Neutrophil (primary cell): Measurements from ENCODE around the gene MYO7A.
"Not testable (repeated sequence)": the region's sequence is repeated elsewhere in the genome, so short reads cannot be mapped to it uniquely, and the experiment has no call there.

Source experiments
- H3K27ac ChIP-seq: fragments of 200-600 bp; sonication (generic); 2 replicates; pipeline ENCODE4 v1.5.1; 2016; ENCODE audit warnings: mild to moderate bottlenecking, moderate library complexity
- H3K27me3 ChIP-seq: fragments of 200-600 bp; sonication (generic); 2 replicates; pipeline ENCODE4 v1.6.0; 2016; ENCODE audit warnings: mild to moderate bottlenecking
- H3K36me3 ChIP-seq: fragments of 200-600 bp; sonication (generic); 2 replicates; pipeline ENCODE4 v1.5.1; 2017
- H3K4me1 ChIP-seq, 2 experiments: fragments of 200-600 bp in 1 of 2; sonication (generic) in 1 of 2; 1 replicate in 1 of 2; 2 replicates in 1 of 2; pipeline versions ENCODE4 v1.5.1 to v1.6.1; 2013 to 2016; ENCODE audit warnings: low read depth in 1 of 2, low read length in 1 of 2, mild to moderate bottlenecking in 1 of 2, moderate library complexity in 1 of 2; ENCODE audit not compliant: control insufficient read depth in 1 of 2, insufficient read depth in 1 of 2
- H3K4me3 ChIP-seq, 2 experiments: fragments of 200-600 bp in 1 of 2; sonication (generic) in 1 of 2; 1 replicate in 1 of 2; 2 replicates in 1 of 2; pipeline ENCODE4 v1.5.1; 2013 to 2016; ENCODE audit warnings: low read depth in 1 of 2, low read length in 1 of 2, mild to moderate bottlenecking in 1 of 2, moderate library complexity in 1 of 2
- H3K9me3 ChIP-seq: fragments of 200-600 bp; sonication (generic); 2 replicates; pipeline ENCODE4 v1.5.1; 2016
- TF ChIP-seq, protein P1 (sequence below): fragments of 200-600 bp; sonication (generic); IDR thresholded peaks from 2 replicates; pipeline ENCODE4 v1.5.1; 2016; ENCODE audit warnings: antibody characterized with exemption

Gene MYO7A

DNA sequence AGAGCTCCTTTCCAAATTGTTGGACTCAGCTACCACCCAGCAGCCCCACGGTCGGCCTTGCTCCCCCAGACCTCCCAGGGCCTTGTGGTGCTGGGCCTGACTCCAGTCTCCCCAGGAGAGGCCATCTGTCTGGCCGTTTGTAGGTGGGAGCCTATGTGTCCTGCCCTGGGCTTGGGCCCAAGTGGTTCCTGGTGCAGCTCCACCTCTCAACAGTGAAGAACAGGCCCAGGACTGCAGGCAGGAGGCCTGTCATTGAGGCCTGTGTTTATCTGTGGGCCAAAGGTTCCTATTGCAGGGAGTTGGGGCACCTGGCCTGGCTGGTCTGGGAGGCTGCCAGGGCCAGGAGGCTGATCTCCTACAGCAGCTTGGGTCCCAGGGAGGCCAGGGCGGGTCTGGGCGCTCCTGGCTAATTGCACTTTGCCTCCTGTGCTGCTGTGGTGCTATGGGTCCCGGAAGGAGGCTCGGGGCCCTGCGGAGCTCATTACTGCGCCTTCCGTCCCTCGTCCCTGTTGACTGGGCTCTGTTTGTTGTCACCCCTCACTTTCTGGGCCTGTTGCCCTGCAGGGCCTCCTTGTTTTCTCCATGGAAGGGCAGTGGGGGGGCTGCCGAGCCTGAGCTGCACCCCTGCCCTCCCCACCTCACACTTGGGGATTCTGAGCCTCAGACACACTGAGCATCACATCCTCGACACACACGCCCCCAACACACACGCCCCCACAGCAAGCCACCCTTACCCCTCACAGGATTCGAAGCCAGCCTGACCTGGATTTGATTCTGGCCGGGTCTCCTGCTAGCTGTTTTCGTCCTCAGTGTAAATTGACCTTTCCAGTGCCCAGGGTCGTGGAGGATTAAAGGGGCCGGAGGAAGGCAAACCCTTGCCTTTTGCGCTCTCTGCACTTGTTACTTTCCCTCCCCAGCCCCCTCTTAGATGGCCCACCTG, 32.2 kb upstream of the MYO7A start:
- H3K27ac ChIP-seq, result no peak overlapping the region
- no peak overlapping the region for H3K4me3 ChIP-seq
- no peaks in the 10 kb centered on the region for H3K4me1 ChIP-seq
- TF ChIP-seq, protein P1, sequence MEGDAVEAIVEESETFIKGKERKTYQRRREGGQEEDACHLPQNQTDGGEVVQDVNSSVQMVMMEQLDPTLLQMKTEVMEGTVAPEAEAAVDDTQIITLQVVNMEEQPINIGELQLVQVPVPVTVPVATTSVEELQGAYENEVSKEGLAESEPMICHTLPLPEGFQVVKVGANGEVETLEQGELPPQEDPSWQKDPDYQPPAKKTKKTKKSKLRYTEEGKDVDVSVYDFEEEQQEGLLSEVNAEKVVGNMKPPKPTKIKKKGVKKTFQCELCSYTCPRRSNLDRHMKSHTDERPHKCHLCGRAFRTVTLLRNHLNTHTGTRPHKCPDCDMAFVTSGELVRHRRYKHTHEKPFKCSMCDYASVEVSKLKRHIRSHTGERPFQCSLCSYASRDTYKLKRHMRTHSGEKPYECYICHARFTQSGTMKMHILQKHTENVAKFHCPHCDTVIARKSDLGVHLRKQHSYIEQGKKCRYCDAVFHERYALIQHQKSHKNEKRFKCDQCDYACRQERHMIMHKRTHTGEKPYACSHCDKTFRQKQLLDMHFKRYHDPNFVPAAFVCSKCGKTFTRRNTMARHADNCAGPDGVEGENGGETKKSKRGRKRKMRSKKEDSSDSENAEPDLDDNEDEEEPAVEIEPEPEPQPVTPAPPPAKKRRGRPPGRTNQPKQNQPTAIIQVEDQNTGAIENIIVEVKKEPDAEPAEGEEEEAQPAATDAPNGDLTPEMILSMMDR, result no peak
- no peaks in the 10 kb centered on the region for H3K9me3 ChIP-seq
- no peaks in the 10 kb centered on the region for H3K36me3 ChIP-seq
- H3K27me3 ChIP-seq, result peaks cover 5% of the 10 kb centered on the region

DNA sequence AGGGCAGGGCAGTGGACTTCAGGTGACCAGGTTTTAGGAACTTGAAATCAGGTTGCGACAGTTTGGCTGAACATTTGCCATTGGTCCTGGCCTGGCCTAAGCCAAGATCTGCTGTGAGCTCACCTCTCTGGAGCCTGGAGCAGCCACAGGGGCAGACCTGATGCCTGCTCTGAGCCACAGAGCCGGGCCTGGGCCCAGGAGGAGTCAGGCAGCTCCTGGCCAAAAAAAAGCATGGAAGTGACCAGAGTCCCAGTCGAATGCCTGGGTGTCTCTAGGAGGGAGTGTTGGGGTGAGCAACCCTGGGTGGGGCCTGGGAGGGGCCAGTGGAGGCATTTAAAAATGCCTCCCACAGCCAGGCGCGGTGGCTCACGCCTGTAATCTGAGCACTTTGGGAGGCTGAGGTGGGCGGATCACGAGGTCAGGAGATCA, 31.4 kb upstream of the MYO7A start:
- TF ChIP-seq, protein P1, result no peak

DNA sequence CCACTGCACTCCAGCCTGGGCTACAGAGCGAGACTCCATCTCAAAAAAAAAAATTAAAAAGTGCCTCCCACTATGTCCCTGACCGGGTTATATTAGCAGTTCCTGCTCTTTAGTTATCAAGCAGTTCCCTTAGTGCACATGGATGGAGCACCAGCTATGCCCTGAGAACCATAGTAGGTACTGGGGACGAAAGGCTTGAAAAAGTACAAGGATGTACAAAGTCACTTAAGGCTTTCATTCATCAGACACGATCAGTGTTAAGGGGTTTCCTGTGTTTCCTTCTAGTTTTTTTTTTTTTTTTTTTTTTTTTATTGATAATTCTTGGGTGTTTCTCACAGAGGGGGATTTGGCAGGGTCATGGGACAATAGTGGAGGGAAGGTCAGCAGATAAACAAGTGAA, 30.9 kb upstream of the MYO7A start:
- not testable (repeated sequence) for H3K4me3 ChIP-seq, H3K4me1 ChIP-seq, H3K36me3 ChIP-seq

More for the DNA sequence above, 31.4 kb upstream of the MYO7A start:
- Histone ChIP-seq H3K27me3 (no peaks in the 10 kb centered on the region), H3K27ac (no peak overlapping the region), H3K4me3 (no peak overlapping the region), H3K4me1 (no peaks in the 10 kb centered on the region), H3K36me3 (no peaks in the 10 kb centered on the region), H3K9me3 (no peaks in the 10 kb centered on the region)

DNA sequence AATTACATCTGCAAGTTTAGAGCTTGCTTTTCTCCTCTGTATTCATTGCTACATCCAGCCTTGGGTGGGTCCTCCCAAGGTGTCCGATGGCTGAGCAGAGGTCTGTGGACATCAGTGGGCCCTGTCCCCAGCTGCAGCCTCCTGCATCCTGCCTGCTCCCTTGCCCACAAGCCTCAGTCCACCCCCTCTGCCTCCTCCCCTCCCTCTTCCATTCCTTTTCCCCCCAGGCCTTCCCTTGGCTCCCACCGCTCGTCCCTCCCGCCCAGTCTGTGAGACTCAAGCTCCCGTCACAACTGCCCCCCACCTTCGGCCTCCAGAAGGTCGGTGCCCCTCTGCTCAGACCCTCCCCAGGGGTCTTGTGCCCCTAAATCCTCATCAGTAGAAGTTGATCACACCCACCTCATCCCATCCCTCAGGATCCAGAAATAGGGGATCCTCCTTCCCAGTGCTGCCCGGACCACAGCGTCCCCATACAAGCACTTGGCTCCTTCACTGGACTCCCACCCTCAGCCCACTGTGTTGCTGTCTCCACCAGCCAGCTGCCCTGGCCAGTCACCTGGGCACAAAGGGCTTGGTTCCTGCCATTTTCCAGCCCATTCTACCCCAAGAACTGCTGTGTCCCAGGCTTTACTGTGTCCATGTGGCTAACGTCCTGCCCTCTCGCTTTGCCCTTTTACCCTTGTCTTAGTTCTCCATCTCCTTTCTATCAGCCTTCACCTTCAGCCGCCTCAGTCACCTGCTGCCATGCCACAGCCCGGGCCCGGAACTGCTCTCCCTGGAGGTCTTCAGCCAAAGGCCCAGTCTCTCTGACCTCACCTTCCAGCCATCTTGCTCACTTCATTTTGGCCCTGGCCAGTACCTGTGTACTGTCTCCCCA, 27.6 kb upstream of the MYO7A start:
- H3K36me3 ChIP-seq, result no peaks in the 10 kb centered on the region
- no peaks in the 10 kb centered on the region for H3K27me3 ChIP-seq
- no peaks in the 10 kb centered on the region for H3K9me3 ChIP-seq
- TF ChIP-seq, protein P1, result no peak
- no peak overlapping the region for H3K27ac ChIP-seq
- no peak overlapping the region for H3K4me3 ChIP-seq
- no peaks in the 10 kb centered on the region for H3K4me1 ChIP-seq

More for the DNA sequence above, 30.9 kb upstream of the MYO7A start:
- H3K27ac ChIP-seq, H3K9me3 ChIP-seq, H3K27me3 ChIP-seq: not testable (repeated sequence)

DNA sequence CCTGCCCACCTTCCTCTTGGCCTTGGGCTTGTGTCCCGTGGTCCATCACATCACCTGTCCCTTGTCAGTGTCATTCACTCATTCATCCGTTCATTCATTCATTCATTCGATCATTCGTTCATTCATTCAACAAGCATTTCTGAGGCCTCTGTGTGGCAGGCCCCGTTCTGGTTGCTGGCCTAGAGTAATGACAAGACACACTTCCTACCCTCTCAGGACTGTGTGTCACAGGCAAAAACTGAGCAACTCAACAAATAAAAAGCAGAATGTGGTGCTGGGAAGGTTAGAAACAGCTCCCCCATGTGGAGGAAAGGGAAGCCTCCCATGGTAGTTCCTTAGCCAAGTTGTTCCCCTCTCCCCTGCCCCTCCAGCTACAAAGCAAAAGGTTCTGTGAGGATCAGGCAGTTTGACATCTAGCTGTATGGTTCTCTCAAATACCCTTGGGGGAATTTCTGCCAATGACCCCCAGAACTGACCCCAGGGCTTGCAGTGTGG, 27.0 kb upstream of the MYO7A start:
- Histone ChIP-seq H3K9me3 (no peaks in the 10 kb centered on the region), H3K36me3 (no peaks in the 10 kb centered on the region), H3K4me1 (no peaks in the 10 kb centered on the region), H3K27ac (no peak overlapping the region), H3K4me3 (no peak overlapping the region), H3K27me3 (no peaks in the 10 kb centered on the region)
- TF ChIP-seq, protein P1, result no peak
